Uterus (tissue), 2 donors: ENCODE data around the gene CPNE1.

Experiments
- CTCF ChIP-seq, 4 experiments: fragments of 200-600 bp in 2 of 4; fragments of 450-650 bp in 2 of 4; sonication (generic) in 2 of 4; IDR thresholded peaks; one replicate each; pipeline ENCODE4 v1.5.1; 2016 to 2019; ENCODE audit warnings: antibody characterized with exemption in 4 of 4, mild to moderate bottlenecking in 2 of 4, moderate library complexity in 1 of 4
- POLR2A ChIP-seq, 2 donors: fragments of 450-650 bp; IDR thresholded peaks; one replicate each; pipeline ENCODE4 v1.6.1; 2016; ENCODE audit warnings: antibody characterized with exemption in 2 of 2, mild to moderate bottlenecking in 1 of 2, moderate library complexity in 1 of 2

- TF ChIP-seq CTCF (IDR thresholded peaks at IDR 0.05): no peak
- TF ChIP-seq POLR2A (IDR thresholded peaks at IDR 0.05): no peak
Observed at GRCh38 chr20:35576816-35577215, 87.9 kb downstream of the CPNE1 start.
